GM19324 (cell line): ENCODE measurements around the gene KNCN.

Source experiments
- ATAC-seq: cut with Tn5 transposase; IDR thresholded peaks from one replicate; pipeline ENCODE4 v1.9.1; 2021; ENCODE audit warnings: mild to moderate bottlenecking, moderate library complexity; ENCODE audit not compliant: unreplicated experiment, low FRiP score

Gene KNCN

GRCh38 chr1:46546210-46546609, 5.2 kb downstream of the KNCN start:
- no peak for ATAC-seq

- ATAC-seq = no peak
Observed at GRCh38 chr1:46545784-46546183, 5.7 kb downstream of the KNCN start.

- ATAC-seq = no peak
Observed at GRCh38 chr1:46544561-46545240, 6.7 kb downstream of the KNCN start.

- no peak for ATAC-seq
Observed at GRCh38 chr1:46543761-46544560, 7.5 kb downstream of the KNCN start.

GRCh38 chr1:46543382-46543760, 8.1 kb downstream of the KNCN start:
- ATAC-seq = no peak

- ATAC-seq = no peak
Observed at GRCh38 chr1:46539972-46540371, 11.5 kb downstream of the KNCN start.

- ATAC-seq = no peak
Observed at GRCh38 chr1:46538147-46538546, 13.3 kb downstream of the KNCN start.

GRCh38 chr1:46537651-46538050, 13.8 kb downstream of the KNCN start:
- no peak for ATAC-seq

GRCh38 chr1:46536527-46536926, 14.9 kb downstream of the KNCN start:
- no peak for ATAC-seq

GRCh38 chr1:46535063-46535462, 16.4 kb downstream of the KNCN start:
- no peak for ATAC-seq

- no peak for ATAC-seq
Observed at GRCh38 chr1:46533179-46533864, 18.1 kb downstream of the KNCN start.

GRCh38 chr1:46532498-46533178, 18.8 kb downstream of the KNCN start:
- ATAC-seq = no peak

- ATAC-seq = no peak
Observed at GRCh38 chr1:46532095-46532494, 19.4 kb downstream of the KNCN start.

- no peak for ATAC-seq
Observed at GRCh38 chr1:46530791-46531409, 20.5 kb downstream of the KNCN start.

- no peak for ATAC-seq
Observed at GRCh38 chr1:46530311-46530710, 21.1 kb downstream of the KNCN start.

GRCh38 chr1:46529031-46529630, 22.3 kb downstream of the KNCN start:
- ATAC-seq = no peak

- no peak for ATAC-seq
Observed at GRCh38 chr1:46528297-46528955, 23.0 kb downstream of the KNCN start.

- no peak for ATAC-seq
Observed at GRCh38 chr1:46527474-46528296, 23.8 kb downstream of the KNCN start.
